Measurements from ENCODE around the gene C1orf87.

C1orf87 gene

DNA sequence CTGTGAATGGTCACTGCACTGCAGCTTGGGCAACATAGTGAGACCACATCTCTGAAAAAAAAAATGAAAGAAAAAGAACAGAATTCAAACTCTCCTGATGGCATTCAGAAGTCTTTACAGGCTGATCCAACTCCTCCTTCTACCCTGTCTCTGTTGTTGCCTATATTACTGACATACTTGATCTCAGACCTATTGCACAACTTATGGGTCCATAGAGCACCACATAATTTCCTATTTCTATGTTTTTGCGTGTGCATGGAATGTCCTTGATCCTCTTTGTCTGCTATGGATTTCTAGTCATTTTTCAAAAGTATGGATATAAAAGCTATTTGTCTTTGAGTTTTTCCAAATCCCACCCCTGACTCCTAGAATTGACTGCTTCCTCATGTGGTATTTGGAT lies 124.6 kb downstream of the C1orf87 start:
- no peak for DNase-seq (ENCODE audit: low read depth, low spot score)

DNA sequence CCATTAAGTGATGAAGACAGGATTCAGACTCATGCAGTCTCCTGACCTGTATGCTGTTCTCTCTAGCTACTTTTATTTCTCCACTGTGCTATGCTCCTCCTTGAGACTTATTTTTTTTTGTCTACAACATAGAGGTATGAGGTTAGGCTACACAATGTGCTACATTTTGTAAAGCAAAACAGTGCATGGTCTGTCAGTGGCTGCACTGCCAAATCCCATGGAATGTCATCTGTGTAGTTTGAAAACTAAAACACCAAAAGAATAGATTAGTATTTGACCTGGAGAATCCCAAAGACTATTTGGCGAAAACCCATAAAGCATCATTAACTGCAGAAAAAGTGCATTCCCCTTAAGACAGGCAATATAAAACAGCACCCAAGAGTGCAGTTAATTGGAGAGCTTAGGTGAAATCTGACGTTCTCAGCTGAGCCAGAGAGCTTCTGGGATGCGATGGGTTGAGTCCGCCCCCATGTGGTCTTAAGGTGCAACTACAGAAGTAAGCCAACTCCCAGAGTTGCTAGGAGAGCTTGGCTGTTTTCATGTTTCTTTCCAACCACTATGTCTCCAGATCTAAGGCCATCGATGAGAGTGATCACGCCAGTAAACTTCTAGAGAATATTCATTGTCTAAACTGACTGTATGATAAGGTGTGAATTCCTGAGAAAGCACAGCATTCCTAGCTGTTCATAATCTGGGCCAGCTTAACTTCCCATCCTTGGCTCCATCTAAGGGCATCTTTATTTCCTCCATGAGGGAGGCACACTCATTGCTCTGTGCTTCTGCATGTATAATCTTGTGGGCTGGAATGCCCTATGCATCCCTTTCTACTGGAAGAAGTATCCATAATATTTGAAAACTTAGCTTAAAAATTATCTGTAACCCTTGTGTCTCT lies 126.3 kb downstream of the C1orf87 start:
- DNase-seq (ENCODE audit: low read depth, low spot score), result peak; percentile 81

DNA sequence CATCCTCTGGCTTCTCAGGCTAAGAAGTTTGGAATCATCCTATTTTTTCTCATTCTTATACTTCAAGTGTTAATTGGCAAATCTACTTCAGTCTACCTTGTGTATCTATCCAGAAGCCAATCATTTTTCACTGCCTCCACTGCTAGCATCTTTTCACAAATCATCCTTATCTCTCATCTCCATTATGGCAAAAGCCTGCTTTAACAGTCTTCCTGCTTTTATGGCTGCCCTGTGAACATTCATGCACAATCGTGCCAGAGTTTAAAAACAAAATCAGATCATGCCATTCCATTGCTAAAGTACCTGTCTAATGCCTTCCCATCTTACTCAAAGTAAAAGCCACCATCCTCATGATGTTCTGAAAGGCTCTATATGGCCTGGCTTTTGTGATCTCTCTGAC lies 127.8 kb downstream of the C1orf87 start:
- DNase-seq (ENCODE audit: low read depth, low spot score), result no peak
